Endometrium (tissue), 2 donors: Measurements from ENCODE around the gene ARMC9.
"Not testable (repeated sequence)": the region's sequence is repeated elsewhere in the genome, so short reads cannot be mapped to it uniquely, and the experiment has no call there.

Source experiments
- FAIRE-seq: peaks from 2 replicates; lab custom pipeline; 2012; peaks lifted over from hg19 to GRCh38; lab: Jason Lieb, UNC
- donor health status: control.
- donor health status: control.

Gene ARMC9

DNA sequence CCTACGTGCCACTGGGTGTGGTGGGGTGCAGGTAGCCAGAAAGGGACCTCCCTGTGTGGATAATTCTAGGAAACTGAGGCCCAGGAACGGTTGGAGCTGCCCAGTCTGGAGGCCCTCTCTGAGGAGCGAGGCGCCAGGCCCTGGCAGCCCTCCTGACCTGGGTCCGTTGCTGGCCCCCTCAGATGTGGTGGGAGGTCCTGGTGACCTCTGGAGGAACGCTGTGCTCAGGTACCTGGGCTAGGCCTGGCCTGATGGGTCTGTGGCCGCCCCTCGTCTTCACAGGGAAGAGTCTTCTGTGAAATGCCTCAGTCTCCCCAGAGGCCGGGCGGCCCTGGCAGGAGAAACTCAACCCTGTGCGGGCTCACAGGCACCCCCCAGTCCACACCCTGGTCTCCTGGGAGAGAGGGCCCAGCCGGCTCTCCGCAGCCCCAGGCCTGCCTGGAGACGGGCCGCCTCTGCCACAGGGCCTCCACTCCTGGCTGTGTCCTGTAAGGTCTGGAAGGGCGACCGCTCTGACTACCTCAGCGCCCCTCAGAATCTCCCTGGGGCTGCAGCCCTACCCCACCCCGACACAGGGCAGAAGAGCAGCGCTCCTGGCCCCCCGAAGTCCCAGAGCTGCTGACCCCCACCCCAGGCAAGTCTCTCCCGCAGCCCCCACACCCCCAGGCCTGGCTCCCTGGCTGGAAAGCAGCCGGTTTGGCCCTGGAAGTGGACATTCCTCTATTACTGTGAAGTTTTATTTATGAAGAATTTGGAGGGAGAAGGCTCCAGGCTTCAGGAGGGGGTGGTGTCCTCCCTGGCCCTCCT lies 200.8 kb downstream of the ARMC9 start:
- no peak for FAIRE-seq

DNA sequence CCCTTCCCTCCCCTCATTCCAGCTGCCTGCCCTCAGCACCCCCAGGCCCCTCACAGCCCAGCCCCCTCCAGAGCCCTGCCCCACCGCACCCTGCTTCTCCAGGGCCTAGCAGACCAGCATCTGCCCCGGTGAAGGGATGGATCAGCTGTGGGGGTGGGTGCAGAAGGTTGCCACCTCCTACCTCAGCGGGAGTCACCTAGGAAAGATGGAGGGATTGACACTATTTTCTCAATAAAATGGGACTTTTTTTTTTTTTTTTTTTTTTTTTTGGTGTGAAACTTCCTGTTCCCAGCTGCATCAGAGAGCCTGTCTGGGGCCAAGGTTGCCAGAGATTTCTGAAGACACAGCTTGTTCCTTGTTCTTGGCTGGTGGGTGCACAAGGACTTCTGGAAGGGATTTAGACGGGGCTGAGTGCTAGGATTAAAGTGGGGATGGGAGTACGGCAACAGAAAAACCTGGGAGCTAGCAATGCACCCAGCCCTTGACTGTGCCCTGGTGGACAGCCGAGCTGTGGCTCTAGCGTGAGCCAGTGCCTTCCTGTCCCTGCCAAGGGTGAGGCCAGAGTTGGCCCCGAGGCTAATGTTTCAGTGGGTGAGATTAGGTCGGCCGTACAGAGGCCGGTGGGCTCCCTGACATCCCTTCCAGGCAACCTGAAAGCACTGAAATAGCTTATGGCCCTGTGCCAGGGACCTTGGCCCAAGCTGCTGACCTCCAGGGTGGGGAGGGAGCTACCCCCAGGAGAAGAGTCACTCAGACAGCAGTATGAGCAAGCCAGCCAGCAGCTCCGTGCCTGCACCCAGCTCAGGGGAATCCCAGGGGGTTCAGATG lies 201.6 kb downstream of the ARMC9 start:
- no peak for FAIRE-seq

DNA sequence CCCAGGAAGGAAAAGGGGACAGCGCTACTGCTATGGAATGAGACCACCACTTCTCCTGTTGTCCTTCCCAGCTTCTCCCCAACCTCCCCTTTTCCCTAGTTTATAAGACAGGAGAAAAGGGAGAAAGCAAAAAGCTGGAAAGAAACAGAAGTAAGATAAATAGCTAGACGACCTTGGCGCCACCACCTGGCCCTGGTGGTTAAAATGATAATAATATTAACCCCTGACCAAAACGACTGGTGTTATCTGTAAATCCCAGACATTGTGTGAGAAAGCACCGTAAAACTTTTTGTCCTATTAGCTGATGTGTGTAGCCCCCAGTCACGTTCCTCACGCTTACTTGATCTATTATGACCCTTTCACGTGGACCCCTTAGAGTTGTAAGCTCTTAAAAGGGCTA lies 202.2 kb downstream of the ARMC9 start:
- FAIRE-seq, result not testable (repeated sequence)

DNA sequence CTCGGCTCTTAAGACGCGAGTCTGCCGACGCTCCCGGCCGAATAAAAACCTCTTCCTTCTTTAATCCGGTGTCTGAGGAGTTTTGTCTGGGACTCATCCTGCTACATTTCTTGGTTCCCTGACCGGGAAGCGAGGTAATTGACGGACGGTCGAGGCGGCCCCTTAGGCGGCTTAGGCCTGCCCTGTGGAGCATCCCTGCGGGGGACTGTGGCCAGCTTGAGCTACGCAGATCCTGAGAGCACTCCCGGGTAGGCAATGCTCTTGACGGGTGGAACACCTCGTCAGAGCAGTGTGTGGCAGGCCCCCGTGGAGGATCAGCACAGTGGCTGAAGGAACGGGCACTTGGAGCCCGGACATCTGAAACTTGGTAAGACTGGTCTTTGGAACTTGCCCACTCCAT lies 202.7 kb downstream of the ARMC9 start:
- not testable (repeated sequence) for FAIRE-seq

DNA sequence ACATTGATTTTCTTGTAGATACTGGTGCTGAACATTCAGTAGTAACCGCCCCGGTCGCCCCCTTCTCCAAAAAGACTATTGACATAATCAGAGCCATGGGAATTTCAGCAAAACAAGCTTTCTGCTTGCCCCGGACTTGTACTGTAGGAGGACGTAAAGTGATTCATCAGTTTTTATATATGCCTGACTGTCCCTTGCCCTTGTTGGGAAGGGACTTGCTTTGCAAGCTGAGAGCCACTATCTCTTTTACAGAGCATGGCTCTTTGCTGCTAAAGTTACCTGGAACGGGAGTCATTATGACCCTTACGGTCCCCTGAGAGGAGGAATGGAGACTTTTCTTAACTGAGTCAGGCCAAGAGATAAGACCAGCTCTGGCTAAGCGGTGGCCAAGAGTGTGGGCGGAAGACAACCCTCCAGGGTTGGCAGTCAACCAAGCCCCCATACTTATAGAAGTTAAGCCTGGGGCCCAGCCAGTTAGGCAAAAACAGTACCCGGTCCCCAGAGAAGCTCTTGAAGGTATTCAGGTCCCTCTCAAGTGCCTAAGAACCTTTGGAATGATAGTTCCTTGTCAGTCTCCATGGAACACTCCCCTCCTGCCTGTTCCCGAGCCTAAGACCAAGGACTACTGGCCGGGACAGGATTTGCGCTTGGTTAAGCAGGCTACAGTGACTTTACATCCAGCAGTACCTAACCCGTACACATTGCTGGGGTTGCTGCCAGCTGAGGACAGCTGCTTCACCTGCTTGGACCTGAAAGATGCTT lies 205.2 kb downstream of the ARMC9 start:
- FAIRE-seq, result not testable (repeated sequence)

DNA sequence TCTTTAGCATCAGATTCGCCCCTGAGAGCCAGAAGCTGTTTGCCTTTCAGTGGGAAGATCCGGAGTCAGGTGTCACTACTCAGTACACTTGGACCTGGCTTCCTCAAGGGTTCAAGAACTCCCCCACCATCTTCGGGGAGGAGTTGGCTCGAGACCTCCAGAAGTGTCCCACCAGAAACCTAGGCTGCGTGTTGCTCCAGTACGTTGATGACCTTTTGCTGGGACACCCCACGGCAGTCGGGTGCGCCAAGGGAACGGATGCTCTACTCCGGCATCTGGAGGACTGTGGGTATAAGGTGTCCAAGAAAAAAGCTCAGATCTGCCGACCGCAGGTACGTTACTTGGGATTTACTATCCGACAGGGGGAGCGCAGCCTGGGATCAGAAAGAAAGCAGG lies 205.8 kb downstream of the ARMC9 start:
- not testable (repeated sequence) for FAIRE-seq

DNA sequence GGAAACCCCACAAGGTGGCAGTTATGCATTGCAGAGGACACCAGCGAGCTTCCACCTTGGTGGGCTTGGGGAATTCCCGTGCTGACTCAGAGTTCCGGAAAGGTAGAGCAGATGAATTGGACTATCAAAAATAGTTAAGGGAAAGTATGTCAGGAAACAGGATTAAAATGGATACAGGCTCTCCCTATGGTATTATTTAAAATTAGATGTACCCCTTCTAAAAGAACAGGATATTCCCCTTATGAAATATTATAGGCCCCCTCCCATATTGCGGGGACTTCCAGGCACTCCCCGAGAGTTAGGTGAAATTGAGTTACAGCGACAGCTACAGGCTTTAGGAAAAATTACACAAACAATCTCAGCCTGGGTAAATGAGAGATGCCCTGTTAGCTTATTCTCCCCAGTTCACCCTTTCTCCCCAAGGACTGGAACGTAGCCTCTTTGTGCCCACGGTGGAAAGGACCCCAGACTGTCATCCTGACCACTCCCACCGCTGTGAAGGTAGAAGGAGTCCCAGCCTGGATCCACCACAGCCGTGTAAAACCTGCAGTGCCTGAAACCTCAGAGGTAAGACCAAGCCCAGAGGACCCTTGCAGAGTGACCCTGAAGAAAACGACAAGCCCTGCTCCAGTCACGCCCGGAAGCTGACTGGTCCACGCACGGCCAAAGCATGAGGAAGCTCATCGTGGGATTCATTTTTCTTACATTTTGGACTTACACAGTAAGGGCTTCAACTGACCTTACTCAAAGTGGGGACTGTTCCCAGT lies 207.4 kb downstream of the ARMC9 start:
- not testable (repeated sequence) for FAIRE-seq

DNA sequence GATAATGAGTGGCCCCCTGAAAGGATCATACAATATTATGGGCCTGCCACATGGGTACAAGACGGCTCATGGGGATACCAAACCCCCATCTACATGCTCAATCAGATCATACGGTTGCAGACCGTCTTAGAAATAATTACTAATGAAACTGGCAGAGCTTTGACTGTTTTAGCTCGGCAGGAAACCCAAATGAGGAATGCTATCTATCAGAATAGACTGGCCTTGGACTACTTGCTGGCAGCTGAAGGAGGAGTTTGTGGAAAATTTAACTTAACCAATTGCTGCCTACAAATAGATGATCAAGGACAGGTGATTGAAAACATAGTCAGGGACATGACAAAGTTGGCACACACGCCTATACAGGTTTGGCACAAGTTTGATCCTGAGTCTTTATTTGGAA lies 209.3 kb downstream of the ARMC9 start:
- FAIRE-seq, result not testable (repeated sequence)

DNA sequence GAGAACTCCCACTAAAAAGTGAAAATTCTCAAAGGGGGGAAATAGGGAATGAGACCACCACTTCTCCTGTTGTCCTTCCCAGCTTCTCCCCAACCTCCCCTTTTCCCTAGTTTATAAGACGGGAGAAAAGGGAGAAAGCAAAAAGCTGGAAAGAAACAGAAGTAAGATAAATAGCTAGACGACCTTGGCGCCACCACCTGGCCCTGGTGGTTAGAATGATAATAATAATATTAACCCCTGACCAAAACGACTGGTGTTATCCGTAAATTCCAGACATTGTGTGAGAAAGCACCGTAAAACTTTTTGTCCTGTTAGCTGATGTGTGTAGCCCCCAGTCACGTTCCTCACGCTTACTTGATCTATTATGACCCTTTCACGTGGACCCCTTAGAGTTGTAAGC lies 209.9 kb downstream of the ARMC9 start:
- not testable (repeated sequence) for FAIRE-seq

DNA sequence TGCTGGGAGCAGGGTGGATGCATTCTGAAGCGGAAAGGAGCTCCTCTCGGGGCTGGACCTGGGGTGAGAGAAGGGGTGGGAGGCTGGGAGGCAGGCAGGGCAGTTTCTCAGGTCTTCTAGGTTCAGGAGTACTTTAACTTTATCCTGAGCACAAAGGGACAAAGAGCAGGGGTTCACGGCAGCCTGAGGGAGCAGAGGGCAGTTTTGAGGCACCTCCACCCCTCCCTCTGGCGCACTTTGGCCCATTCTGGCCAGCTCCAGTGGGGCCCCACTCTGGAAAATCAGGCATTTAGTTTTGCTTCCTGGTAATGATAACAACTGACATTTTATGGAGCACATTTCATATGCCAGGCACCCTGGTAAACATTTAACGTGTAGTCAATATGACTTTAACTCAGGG lies 211.3 kb downstream of the ARMC9 start:
- no peak for FAIRE-seq

DNA sequence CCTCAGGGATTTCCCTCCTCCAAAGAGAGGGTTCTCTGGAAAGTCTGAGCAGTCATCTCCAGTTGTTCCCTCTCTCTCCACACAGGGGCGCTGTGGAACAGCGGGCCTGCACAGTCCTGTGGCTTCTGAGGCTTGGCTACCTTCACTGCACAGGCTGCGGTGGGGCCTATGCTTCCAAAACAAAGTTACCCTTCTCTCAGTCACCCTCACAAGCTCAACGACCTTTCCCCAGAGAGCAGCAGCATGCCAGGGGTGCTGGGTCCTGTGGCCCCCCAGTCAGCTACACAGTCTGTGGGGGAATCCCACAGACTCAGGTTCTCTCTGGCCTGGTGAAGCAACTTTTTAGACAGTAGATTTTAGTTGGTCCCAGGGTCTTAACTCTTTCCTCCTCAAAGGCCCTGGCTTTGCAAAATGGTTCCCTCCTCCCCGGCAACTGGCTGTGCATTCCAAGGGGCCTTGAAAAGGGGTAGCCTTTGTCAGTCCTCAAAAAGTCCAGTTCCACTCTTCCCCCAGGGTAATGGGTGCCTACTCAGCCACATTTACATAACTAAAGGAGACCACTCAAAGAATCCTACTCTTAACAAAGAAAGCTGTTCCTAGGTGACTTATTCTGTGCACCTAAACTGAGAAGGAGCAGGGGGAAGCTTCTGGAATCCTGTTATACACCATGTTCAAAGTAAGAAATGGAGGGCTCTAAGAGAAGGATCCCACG lies 212.0 kb downstream of the ARMC9 start:
- FAIRE-seq, result no peak

DNA sequence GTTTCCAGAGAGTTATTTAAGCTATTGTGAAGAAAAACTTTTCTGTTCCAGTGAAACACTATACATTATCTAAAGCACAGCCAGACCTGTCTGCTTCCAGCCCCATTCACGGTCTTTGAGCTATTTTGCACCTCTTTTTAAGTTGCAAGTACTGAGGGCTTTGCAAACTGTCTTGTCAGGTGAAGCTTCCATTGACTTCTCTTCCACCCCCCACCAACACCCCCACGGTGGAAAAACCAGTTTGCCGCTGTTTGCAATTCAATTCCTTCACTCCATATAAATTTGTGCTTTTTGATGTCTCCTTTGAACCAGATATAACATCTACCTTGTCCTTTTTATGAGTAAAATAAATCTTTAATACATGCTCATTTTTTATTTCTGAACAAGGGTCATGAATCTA lies 212.8 kb downstream of the ARMC9 start:
- FAIRE-seq, result no peak

DNA sequence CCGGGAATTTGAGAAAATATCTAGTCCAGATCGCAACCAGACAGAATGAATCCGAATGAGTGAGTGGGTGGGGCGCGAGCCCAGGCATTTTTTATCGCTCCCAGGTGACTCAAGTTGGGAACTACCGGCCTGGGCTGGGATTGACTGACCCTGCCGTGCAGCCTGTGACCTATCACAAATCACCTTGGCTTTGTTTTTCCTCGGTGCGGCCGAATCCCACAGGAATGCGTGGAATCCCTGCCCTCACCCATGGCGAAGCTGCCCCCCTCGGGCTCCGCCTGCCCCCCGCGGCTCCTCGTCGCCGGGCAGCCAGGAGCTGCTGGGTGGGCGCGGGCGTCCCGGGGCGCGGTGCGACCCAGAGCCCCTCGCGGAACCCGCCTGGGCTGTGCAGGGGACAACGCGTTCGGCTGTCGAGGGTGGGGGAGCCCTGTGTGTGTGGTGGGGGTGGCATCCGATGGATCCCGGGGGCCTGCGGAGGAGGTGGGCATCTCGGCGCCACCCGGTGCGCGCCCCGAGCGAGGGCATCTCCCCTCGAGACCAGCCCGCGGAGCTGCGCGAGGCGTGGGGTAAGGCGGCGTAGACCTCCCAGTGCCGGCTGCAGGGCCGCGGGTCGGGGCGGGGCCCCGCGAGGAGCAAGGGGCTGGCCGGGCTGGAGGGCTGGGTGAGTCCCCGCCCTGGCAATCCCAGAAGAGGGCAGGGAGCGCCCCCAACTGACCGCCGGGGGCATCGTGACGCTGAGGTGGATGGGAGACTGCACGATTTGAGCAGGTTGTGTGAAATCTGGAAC lies 213.6 kb downstream of the ARMC9 start:
- FAIRE-seq, result no peak

DNA sequence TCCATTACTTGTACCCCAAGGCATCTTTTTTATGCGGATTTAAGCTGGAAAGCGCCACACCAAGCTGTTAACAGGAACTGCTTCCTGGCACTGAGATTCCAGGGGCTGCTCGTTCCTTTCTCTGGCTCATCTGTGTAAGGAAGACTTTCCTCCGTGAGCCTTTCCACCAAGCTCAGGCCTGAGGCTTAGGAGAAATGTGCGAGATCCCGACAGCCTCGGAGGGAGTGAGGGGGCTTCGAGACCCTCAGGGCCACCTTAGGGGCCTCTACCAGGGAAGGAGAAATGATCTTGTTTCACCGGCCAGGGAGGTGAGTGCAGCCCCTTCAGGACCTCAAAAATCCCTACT lies 214.2 kb downstream of the ARMC9 start:
- FAIRE-seq, result no peak

DNA sequence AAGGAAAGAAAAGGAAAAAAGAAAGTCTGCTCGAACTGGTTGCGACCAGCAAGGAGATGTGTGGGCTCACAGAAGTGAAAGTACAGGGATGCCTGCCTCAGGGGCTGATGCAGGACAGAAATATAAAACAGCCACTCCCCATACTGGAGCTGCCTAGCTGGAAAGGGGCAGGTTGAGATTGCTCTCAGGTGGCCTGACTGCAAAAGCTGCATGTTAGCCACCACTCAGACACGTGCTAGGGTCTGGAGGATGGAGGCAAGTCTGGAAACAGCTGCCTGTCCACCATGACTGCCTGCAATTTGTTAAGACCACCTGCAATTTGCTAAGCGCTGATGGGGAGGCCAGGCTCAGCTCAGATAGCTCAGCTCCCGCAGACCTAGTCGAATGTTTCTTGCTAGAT lies 215.0 kb downstream of the ARMC9 start:
- no peak for FAIRE-seq

DNA sequence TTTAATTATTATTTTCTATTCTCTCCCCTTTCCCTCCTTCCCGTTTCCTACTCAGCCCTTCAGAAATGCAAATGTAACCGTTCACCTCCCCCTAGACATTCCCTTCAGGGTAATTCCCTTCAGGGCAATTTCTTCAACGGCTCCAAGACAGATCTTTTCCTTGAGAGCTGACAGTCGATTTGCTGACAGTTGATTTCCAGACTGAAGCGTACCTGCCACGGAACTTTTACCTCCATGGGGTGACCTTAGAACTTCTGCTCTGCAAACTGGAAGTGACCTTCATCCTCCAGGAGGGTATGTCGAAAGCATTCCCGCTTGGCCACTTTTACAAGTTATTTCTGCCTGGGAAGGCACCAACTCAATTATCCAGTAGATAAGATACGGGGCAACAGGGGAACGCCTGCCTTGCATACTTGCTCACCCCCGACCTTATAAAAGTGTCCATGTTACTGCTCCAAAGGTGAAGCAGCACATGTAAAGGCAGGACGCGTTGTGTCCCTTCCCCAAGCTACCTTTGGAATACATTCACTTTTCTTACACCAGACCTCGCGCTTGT lies 215.6 kb downstream of the ARMC9 start:
- no peak for FAIRE-seq

DNA sequence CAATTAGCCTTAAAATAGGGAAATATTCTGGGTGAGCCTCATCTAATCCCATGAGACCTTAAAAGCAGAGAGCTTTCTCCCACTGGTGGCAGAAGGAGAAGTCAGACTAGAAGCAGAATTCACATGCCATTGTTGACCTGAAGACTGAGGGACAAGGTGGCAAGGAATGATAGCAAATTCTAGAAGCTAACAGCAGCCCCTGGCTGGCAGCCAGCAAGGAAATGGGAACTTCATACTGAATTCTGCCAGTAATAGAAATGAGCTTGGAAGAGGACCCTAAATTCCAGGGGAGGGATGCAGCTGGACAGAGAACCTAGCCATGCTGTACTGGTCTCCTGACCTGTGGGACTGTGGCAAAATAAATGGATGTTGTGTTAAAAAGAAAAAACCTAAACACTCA lies 216.6 kb downstream of the ARMC9 start:
- FAIRE-seq, result no peak

DNA sequence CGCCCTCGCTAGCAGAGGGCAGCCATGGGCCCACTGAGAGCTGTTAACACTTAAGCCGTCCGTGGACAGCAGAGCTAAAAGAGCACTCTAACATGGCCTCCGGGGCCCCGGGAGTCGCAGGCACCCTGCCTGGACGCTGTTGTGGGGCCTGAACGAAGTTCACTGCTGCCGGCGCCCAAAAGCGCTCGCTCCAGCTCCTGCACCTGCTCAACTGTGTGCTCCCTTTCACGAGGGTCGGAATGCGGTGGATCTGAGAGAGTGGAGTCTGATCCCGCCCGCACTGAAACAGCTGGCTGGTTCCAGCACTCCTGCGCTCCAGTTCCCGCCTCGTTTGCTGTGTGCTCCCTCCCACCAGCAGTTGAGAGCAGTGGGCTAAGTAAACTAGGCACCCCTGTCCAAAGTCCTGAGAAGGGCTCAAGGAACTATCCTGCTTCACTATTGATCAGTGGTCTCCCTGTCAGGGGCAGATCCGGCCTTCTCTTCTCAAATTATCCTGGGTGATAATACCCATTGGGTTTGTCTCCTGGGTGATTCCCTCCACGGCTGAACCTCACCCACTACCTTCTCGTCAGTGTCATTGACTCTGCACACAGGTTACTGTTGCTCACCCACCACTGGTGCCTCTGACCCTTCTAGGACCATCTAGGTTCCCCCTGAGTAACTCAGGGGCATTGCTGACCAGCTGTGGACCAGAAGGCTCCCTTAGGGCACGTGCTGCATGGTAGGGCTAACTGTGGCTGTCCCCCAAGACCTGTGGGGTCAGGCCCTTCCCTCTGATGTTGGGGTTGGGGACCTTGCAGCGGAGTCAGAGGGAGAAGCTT lies 220.6 kb downstream of the ARMC9 start:
- no peak for FAIRE-seq

DNA sequence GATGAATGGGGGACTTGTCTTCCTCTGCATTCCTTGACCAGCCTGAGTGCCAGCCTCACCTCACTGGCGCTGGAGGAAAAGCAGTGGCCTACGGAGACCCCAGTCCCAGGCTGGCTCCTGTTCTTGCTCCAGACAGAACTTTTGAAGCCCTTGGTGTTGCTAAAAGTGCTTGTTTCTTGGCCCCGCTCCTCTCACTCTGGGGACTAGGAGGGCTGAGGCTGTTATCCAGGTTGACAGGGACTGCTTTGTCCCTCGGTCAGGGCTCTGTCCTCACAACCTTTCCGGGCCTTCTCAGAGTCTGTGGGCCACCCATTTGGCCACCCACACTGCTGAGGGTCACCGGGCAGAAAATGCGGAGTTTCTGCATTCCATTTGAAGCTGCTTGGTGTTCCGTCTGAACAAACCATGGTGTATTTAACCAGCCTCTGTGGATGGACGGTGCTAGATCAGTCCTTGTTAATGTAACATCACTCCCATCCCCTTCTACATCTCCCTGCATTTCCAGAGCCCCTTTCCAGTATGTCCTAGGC lies 222.7 kb downstream of the ARMC9 start:
- no peak for FAIRE-seq
